Measurements from ENCODE around the gene LRMDA. TPM values are rescaled to one million over a fixed set of nuclear protein-coding genes. Genes with fewer than 3 reads are reported as not detected.

Gene LRMDA
- total and polyA plus RNA-seq, 2 donors (not counting 3 experiments of a cell fraction or from before 2014, with no cell fraction given) = 9.7 to 18.0 TPM

DNA sequence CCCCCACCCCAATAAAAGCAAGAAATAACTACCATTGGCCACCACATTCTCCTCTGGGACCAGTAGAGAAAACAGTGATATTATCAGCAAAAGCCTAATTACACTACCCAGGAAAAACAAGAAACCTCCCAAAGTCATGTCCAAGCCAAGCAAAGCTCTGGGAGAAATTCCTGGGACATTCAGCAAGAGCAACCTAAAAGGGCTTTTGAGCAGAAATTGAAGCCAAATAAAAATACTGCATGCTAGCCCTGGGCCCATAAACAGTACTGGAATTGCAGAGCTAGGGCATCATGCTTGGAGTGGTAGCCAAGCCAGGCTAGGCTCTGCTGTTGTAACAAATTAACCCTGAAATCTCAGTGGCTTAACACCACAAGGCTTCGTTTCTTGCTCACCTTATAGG, 347.9 kb downstream of the LRMDA start:
- CTCF ChIA-PET = interaction anchor here (1.5 kb wide), 1 partner anchor 9 kb away, joined by 3 read pairs; no protein-coding TSS in a partner anchor
- no peak for FAIRE-seq
- dilution Hi-C loops (cut with MboI; ENCODE audit: extremely low pct_ligation_motif_present, low sequenced_read_pairs) = no loop called here

DNA sequence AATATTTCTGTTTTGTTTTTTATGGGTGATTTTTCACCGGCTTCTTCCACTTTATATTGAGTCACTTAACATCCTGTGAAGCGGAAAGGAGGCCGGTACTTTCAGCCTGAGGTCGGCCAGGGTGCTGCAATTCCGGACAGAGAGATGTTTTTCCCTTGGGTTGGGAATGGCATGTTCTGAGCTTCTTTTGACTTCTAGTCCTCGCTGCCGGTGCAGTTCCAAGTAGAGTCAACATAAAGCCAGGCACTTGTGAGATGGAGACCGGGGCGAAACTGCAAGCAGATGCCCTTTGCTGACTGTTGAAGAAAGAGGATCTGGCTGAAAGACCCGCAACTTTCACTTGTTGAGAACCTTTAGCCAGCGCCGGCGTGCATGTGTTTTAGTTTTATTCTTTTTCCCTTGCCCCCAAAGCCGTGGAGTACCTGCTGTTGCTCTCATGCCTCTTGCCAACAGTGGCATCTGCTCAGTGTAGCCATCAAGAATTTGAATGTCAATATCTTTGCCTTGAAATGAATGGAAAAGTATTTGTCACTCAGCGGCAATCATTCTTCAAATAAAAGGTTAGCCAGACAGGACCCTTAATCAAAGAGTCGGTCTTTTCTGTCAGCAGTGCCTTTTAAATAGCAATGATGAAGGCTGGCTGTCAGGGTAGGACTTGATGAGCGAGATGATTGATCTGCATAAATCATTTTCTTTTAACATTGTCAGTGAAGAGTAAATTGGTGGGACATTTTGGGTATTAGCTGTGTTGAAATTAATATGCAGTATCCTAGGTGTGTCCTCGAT, 351.2 kb downstream of the LRMDA start:
- dilution Hi-C loops (cut with MboI; ENCODE audit: extremely low pct_ligation_motif_present, low sequenced_read_pairs) (no loop called here), intact Hi-C loops (cut with micrococcal nuclease) (no loop called here)
- DNase-seq (ENCODE audit: low read depth, low spot score) (no peak), FAIRE-seq (no peak)
- no peaks in the 10 kb centered on the region for H3K27me3 ChIP-seq (ENCODE audit: control insufficient read depth in 2 of 2, insufficient read depth in 2 of 2, low read length in 2 of 2)
- H3K36me3 ChIP-seq (ENCODE audit: control insufficient read depth in 2 of 2, extremely low read depth in 1 of 2, insufficient read depth in 2 of 2, low read length in 2 of 2) = no peaks in the 10 kb centered on the region
- no peaks in the 10 kb centered on the region for H3K79me2 ChIP-seq (ENCODE audit: control insufficient read depth, insufficient read depth, low read length)
- no peaks in the 10 kb centered on the region for H3K9me3 ChIP-seq (replicated peaks; ENCODE audit: control insufficient read depth, insufficient read depth, low read length)
- no peak overlapping the region for H3K9ac ChIP-seq (replicated peaks; ENCODE audit: extremely low read depth, insufficient read depth, low read length)
- TF ChIP-seq POLR2A (IDR thresholded peaks at IDR 0.05; ENCODE audit: low read depth, low read length) (no peak), EZH2 (IDR thresholded peaks at IDR 0.05; ENCODE audit: borderline replicate concordance, low read depth, low read length, severe bottlenecking) (no peak), JUN (IDR thresholded peaks at IDR 0.05; ENCODE audit: borderline replicate concordance, insufficient read depth, insufficient read length, low read depth) (no peak), GATA2 (IDR thresholded peaks at IDR 0.05; ENCODE audit: insufficient read depth, insufficient read length, low read depth, low read length) (no peak), POLR2AphosphoS5 (IDR thresholded peaks at IDR 0.05; ENCODE audit: insufficient read depth, low read depth, low read length) (no peak), MYC (IDR thresholded peaks at IDR 0.05; ENCODE audit: low read depth, low read length) (no peak), FOS (IDR thresholded peaks at IDR 0.05; ENCODE audit: borderline replicate concordance, insufficient read depth, low read length) (no peak)
- TF ChIP-seq, protein P1, sequence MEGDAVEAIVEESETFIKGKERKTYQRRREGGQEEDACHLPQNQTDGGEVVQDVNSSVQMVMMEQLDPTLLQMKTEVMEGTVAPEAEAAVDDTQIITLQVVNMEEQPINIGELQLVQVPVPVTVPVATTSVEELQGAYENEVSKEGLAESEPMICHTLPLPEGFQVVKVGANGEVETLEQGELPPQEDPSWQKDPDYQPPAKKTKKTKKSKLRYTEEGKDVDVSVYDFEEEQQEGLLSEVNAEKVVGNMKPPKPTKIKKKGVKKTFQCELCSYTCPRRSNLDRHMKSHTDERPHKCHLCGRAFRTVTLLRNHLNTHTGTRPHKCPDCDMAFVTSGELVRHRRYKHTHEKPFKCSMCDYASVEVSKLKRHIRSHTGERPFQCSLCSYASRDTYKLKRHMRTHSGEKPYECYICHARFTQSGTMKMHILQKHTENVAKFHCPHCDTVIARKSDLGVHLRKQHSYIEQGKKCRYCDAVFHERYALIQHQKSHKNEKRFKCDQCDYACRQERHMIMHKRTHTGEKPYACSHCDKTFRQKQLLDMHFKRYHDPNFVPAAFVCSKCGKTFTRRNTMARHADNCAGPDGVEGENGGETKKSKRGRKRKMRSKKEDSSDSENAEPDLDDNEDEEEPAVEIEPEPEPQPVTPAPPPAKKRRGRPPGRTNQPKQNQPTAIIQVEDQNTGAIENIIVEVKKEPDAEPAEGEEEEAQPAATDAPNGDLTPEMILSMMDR (IDR thresholded peaks at IDR 0.05; ENCODE audit: extremely low read depth in 1 of 2, insufficient read depth in 1 of 2, low read depth in 1 of 2, low read length in 2 of 2) = no peak
- TF ChIP-seq, protein P2, sequence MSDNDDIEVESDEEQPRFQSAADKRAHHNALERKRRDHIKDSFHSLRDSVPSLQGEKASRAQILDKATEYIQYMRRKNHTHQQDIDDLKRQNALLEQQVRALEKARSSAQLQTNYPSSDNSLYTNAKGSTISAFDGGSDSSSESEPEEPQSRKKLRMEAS (IDR thresholded peaks at IDR 0.05; ENCODE audit: insufficient read depth, insufficient read length) = no peak
- H3K4me1 ChIP-seq (ENCODE audit: control insufficient read depth, extremely low read depth, insufficient read depth, low read length) = no peaks in the 10 kb centered on the region
- POLR2A ChIA-PET = no interaction called here
- H3K4me2 ChIP-seq (ENCODE audit: insufficient read depth, low read length) = no peak overlapping the region
- CTCF ChIA-PET = no interaction called here
- no peak overlapping the region for H2AFZ ChIP-seq (ENCODE audit: low read depth, low read length)
- H3K27ac ChIP-seq (ENCODE audit: insufficient read depth, low read depth, low read length) = no peak overlapping the region
- no peak overlapping the region for H3K4me3 ChIP-seq (replicated peaks in 1 of 3; ENCODE audit: insufficient read depth in 1 of 3, low read depth in 1 of 3, low read length in 3 of 3)
- H4K20me1 ChIP-seq (replicated peaks; ENCODE audit: control insufficient read depth, extremely low read depth, insufficient read depth, low read length) = no peaks in the 10 kb centered on the region
- no peaks in the 10 kb centered on the region for H3K9me1 ChIP-seq (replicated peaks; ENCODE audit: control insufficient read depth, extremely low read depth, insufficient read depth, low read length)
- no TSS peak for BruUV-seq (replicated peaks)

More for the DNA sequence above, 347.9 kb downstream of the LRMDA start:
- no peaks in the 10 kb centered on the region for H3K9me1 ChIP-seq (replicated peaks; ENCODE audit: control insufficient read depth, extremely low read depth, insufficient read depth, low read length)
- H3K4me3 ChIP-seq (replicated peaks in 1 of 3; ENCODE audit: insufficient read depth in 1 of 3, low read depth in 1 of 3, low read length in 3 of 3) = no peak overlapping the region
- POLR2A ChIA-PET = no interaction called here
- TF ChIP-seq POLR2AphosphoS5 (IDR thresholded peaks at IDR 0.05; ENCODE audit: insufficient read depth, low read depth, low read length) (no peak), FOS (IDR thresholded peaks at IDR 0.05; ENCODE audit: borderline replicate concordance, insufficient read depth, low read length) (no peak), POLR2A (IDR thresholded peaks at IDR 0.05; ENCODE audit: low read depth, low read length) (no peak), GATA2 (IDR thresholded peaks at IDR 0.05; ENCODE audit: insufficient read depth, insufficient read length, low read depth, low read length) (no peak), JUN (IDR thresholded peaks at IDR 0.05; ENCODE audit: borderline replicate concordance, insufficient read depth, insufficient read length, low read depth) (no peak), MYC (IDR thresholded peaks at IDR 0.05; ENCODE audit: low read depth, low read length) (no peak)
- TF ChIP-seq, protein P2 (IDR thresholded peaks at IDR 0.05; ENCODE audit: insufficient read depth, insufficient read length) = no peak
- H3K27ac ChIP-seq (ENCODE audit: insufficient read depth, low read depth, low read length) = no peak overlapping the region
- no peak for DNase-seq (ENCODE audit: low read depth, low spot score)
- H3K4me2 ChIP-seq (ENCODE audit: insufficient read depth, low read length) = no peak overlapping the region
- no peaks in the 10 kb centered on the region for H3K9me3 ChIP-seq (replicated peaks; ENCODE audit: control insufficient read depth, insufficient read depth, low read length)
- H3K79me2 ChIP-seq (ENCODE audit: control insufficient read depth, insufficient read depth, low read length) = no peaks in the 10 kb centered on the region
- H3K9ac ChIP-seq (replicated peaks; ENCODE audit: extremely low read depth, insufficient read depth, low read length) = no peak overlapping the region
- H2AFZ ChIP-seq (ENCODE audit: low read depth, low read length) = no peak overlapping the region
- H4K20me1 ChIP-seq (replicated peaks; ENCODE audit: control insufficient read depth, extremely low read depth, insufficient read depth, low read length) = no peaks in the 10 kb centered on the region
- intact Hi-C loops (cut with micrococcal nuclease) = no loop called here
- no peaks in the 10 kb centered on the region for H3K4me1 ChIP-seq (ENCODE audit: control insufficient read depth, extremely low read depth, insufficient read depth, low read length)
- H3K27me3 ChIP-seq (ENCODE audit: control insufficient read depth in 2 of 2, insufficient read depth in 2 of 2, low read length in 2 of 2) = no peaks in the 10 kb centered on the region
- BruUV-seq (replicated peaks) = no TSS peak
- no peaks in the 10 kb centered on the region for H3K36me3 ChIP-seq (ENCODE audit: control insufficient read depth in 2 of 2, extremely low read depth in 1 of 2, insufficient read depth in 2 of 2, low read length in 2 of 2)
